Mesenchymal stem cell (in vitro differentiated cells and primary cell): ENCODE results near the gene OSER1.
"Not testable (repeated sequence)": the region's sequence is repeated elsewhere in the genome, so short reads cannot be mapped to it uniquely, and the experiment has no call there.

ENCODE experiments used
- DNase-seq: peaks from one replicate; pipeline ENCODE4 v3.0.0-alpha.2; 2013
- H2AFZ ChIP-seq: one replicate; pipeline ENCODE4 v1.6.1; 2013; ENCODE audit warnings: low read depth, mild to moderate bottlenecking, control low read depth, inconsistent platforms, low read length, moderate library complexity
- H2AK5ac ChIP-seq: 2 replicates; pipeline ENCODE4 v1.6.1; 2013; ENCODE audit warnings: low read length, moderate library complexity, mild to moderate bottlenecking, inconsistent platforms; ENCODE audit not compliant: severe bottlenecking
- H2BK120ac ChIP-seq: one replicate; pipeline ENCODE4 v1.6.1; 2013; ENCODE audit warnings: low read depth, mild to moderate bottlenecking, inconsistent platforms, low read length, moderate library complexity
- H2BK12ac ChIP-seq, 2 experiments: one replicate each; pipeline ENCODE4 v1.6.1; 2013; ENCODE audit warnings: inconsistent platforms in 2 of 2, low read length in 2 of 2, mild to moderate bottlenecking in 2 of 2, moderate library complexity in 2 of 2, control low read depth in 1 of 2
- H2BK15ac ChIP-seq: one replicate; pipeline ENCODE4 v1.6.1; 2013; ENCODE audit warnings: mild to moderate bottlenecking, low read depth, inconsistent platforms; ENCODE audit not compliant: poor library complexity, severe bottlenecking
- H2BK5ac ChIP-seq: 2 replicates; pipeline ENCODE4 v1.6.1; 2013; ENCODE audit warnings: low read depth, mild to moderate bottlenecking, low read length, control low read depth, inconsistent platforms; ENCODE audit not compliant: poor library complexity, severe bottlenecking
- H3K14ac ChIP-seq, 2 experiments: one replicate each; pipeline ENCODE4 v1.6.1; 2013; ENCODE audit warnings: inconsistent platforms in 2 of 2, low read length in 2 of 2, control low read depth in 1 of 2, mild to moderate bottlenecking in 1 of 2, moderate library complexity in 1 of 2
- H3K18ac ChIP-seq, 2 experiments: one replicate each; pipeline ENCODE4 v1.6.1; 2013; ENCODE audit warnings: inconsistent platforms in 2 of 2, low read length in 2 of 2, control low read depth in 1 of 2, low read depth in 1 of 2, mild to moderate bottlenecking in 1 of 2
- H3K23ac ChIP-seq, 2 experiments: one replicate each; pipeline ENCODE4 v1.6.1; 2013; ENCODE audit warnings: inconsistent platforms in 2 of 2, low read length in 2 of 2, mild to moderate bottlenecking in 2 of 2, moderate library complexity in 2 of 2, control low read depth in 1 of 2
- H3K27ac ChIP-seq: 2 replicates; pipeline ENCODE4 v1.5.1; 2013; ENCODE audit warnings: mild to moderate bottlenecking, moderate library complexity, low read length, control low read depth, inconsistent platforms; ENCODE audit not compliant: poor library complexity, severe bottlenecking
- H3K27me3 ChIP-seq, 2 experiments: 2 replicates each; pipeline versions ENCODE4 v1.6.1 to v1.7.0; 2013; ENCODE audit warnings: low read length in 2 of 2, mild to moderate bottlenecking in 2 of 2, moderate library complexity in 2 of 2, control low read depth in 1 of 2, inconsistent platforms in 1 of 2; ENCODE audit not compliant: control insufficient read depth in 1 of 2, insufficient read depth in 1 of 2
- H3K36me3 ChIP-seq, 2 experiments: 2 replicates each; pipeline versions ENCODE4 v1.6.1 to v1.7.0; 2013; ENCODE audit warnings: low read length in 2 of 2, control low read depth in 1 of 2, inconsistent platforms in 1 of 2, low read depth in 1 of 2, mild to moderate bottlenecking in 1 of 2; ENCODE audit not compliant: insufficient read depth in 2 of 2, control insufficient read depth in 1 of 2
- H3K4ac ChIP-seq, 2 experiments: one replicate each; pipeline ENCODE4 v1.6.1; 2013; ENCODE audit warnings: inconsistent platforms in 2 of 2, low read length in 2 of 2, mild to moderate bottlenecking in 2 of 2, moderate library complexity in 2 of 2, control low read depth in 1 of 2, low read depth in 1 of 2
- H3K4me1 ChIP-seq: 2 replicates; pipeline ENCODE4 v1.6.1; 2013; ENCODE audit warnings: low read depth, low read length, control low read depth; ENCODE audit not compliant: control insufficient read depth, insufficient read depth
- H3K4me2 ChIP-seq: 2 replicates; pipeline ENCODE4 v1.6.1; 2013; ENCODE audit warnings: low read length, mild to moderate bottlenecking, inconsistent platforms; ENCODE audit not compliant: poor library complexity, severe bottlenecking
- H3K4me3 ChIP-seq, 2 experiments: 2 replicates each; pipeline versions ENCODE4 v1.5.1 to v1.7.0; 2013; ENCODE audit warnings: low read length in 2 of 2, mild to moderate bottlenecking in 2 of 2, control low read depth in 1 of 2, low read depth in 1 of 2; ENCODE audit not compliant: insufficient read depth in 1 of 2
- H3K79me1 ChIP-seq: replicated peaks from 2 replicates; pipeline ENCODE4 v1.6.1; 2013; ENCODE audit warnings: mild to moderate bottlenecking, control low read depth, low read length, inconsistent platforms; ENCODE audit not compliant: poor library complexity, severe bottlenecking
- H3K9ac ChIP-seq: 2 replicates; pipeline ENCODE4 v1.7.0; 2013; ENCODE audit warnings: mild to moderate bottlenecking, low read length, moderate library complexity
- H3K9me3 ChIP-seq: 2 replicates; pipeline ENCODE4 v1.7.0; 2013; ENCODE audit warnings: mild to moderate bottlenecking, low read length; ENCODE audit not compliant: control insufficient read depth
- H4K8ac ChIP-seq: one replicate; pipeline ENCODE4 v1.6.1; 2013; ENCODE audit warnings: inconsistent platforms, mild to moderate bottlenecking, low read length, moderate library complexity
- H4K91ac ChIP-seq: one replicate; pipeline ENCODE4 v1.6.1; 2013; ENCODE audit warnings: mild to moderate bottlenecking, low read length, inconsistent platforms
- WGBS: methylation state at CpG from one replicate; pipeline ENCODE4 v1.1.7; 2013; ENCODE audit warnings: mixed read lengths; 5-methylcytosine and 5-hydroxymethylcytosine counted together

OSER1 gene

GRCh38 chr20:44196271-44196670 lies 14.3 kb downstream of the OSER1 start:
- Histone ChIP-seq H2AK5ac (no peak overlapping the region), H3K27me3 (no peaks in the 10 kb centered on the region), H3K9me3 (no peaks in the 10 kb centered on the region), H3K4ac (no peak overlapping the region), H3K18ac (no peak overlapping the region), H3K14ac (no peak overlapping the region), H3K4me1 (peaks cover 5% of the 10 kb centered on the region), H2BK15ac (no peak overlapping the region), H3K23ac (no peak overlapping the region), H3K27ac (no peak overlapping the region), H3K4me2 (no peak overlapping the region), H2AFZ (no peak overlapping the region), H2BK5ac (no peak overlapping the region), H3K36me3 (peaks cover 11 to 54% of the 10 kb centered on the region in 2 experiments), H2BK12ac (no peak overlapping the region), H2BK120ac (no peak overlapping the region), H4K91ac (no peak overlapping the region), H4K8ac (no peak overlapping the region), H3K4me3 (no peak overlapping the region), H3K79me1 (peaks cover 16% of the 10 kb centered on the region), H3K9ac (no peak overlapping the region)
- no peak for DNase-seq
- 99% methylated on average over 2 of the region's 3 CpGs for WGBS

- peaks cover 14% of the 10 kb centered on the region for H3K79me1 ChIP-seq
- H4K8ac ChIP-seq = no peak overlapping the region
- no peak overlapping the region for H3K27ac ChIP-seq
- H4K91ac ChIP-seq = no peak overlapping the region
- no peak overlapping the region for H2AFZ ChIP-seq
- no peak for DNase-seq
- H2BK5ac ChIP-seq = no peak overlapping the region
- H2AK5ac ChIP-seq = no peak overlapping the region
- peaks cover 11 to 47% of the 10 kb centered on the region in 2 experiments for H3K36me3 ChIP-seq
- peaks cover 5% of the 10 kb centered on the region for H3K4me1 ChIP-seq
- H3K9me3 ChIP-seq = no peaks in the 10 kb centered on the region
- H3K18ac ChIP-seq = no peak overlapping the region
- H3K23ac ChIP-seq = no peak overlapping the region
- H2BK12ac ChIP-seq = no peak overlapping the region
- H3K4ac ChIP-seq = no peak overlapping the region
- WGBS = no CpG with 5 or more reads among the region's 1 CpG
- H3K27me3 ChIP-seq = no peaks in the 10 kb centered on the region
- no peak overlapping the region for H3K4me2 ChIP-seq
- H3K9ac ChIP-seq = no peak overlapping the region
- no peak overlapping the region for H2BK120ac ChIP-seq
- H3K14ac ChIP-seq = no peak overlapping the region
- H2BK15ac ChIP-seq = no peak overlapping the region
- no peak overlapping the region for H3K4me3 ChIP-seq
Measured at GRCh38 chr20:44195605-44196004, 15.0 kb downstream of the OSER1 start.

GRCh38 chr20:44193801-44194200 lies 16.8 kb downstream of the OSER1 start:
- H2BK12ac ChIP-seq = no peak overlapping the region
- no peak overlapping the region for H3K4me3 ChIP-seq
- no peak overlapping the region for H3K23ac ChIP-seq
- peaks cover under 1% of the 10 kb centered on the region for H3K4me1 ChIP-seq
- H2AK5ac ChIP-seq = no peak overlapping the region
- H3K9ac ChIP-seq = no peak overlapping the region
- H4K91ac ChIP-seq = no peak overlapping the region
- H3K4me2 ChIP-seq = no peak overlapping the region
- H3K27ac ChIP-seq = no peak overlapping the region
- H2BK120ac ChIP-seq = no peak overlapping the region
- no peak overlapping the region for H2BK5ac ChIP-seq
- no peak for DNase-seq
- H4K8ac ChIP-seq = no peak overlapping the region
- H2AFZ ChIP-seq = no peak overlapping the region
- no peak overlapping the region for H3K18ac ChIP-seq
- H3K4ac ChIP-seq = no peak overlapping the region
- H3K27me3 ChIP-seq = no peaks in the 10 kb centered on the region
- H3K14ac ChIP-seq = no peak overlapping the region
- peaks cover 11% of the 10 kb centered on the region for H3K79me1 ChIP-seq
- no peaks in the 10 kb centered on the region for H3K9me3 ChIP-seq
- WGBS = no CpG with 5 or more reads among the region's 2 CpGs
- peaks cover 6 to 29% of the 10 kb centered on the region in 2 experiments for H3K36me3 ChIP-seq
- H2BK15ac ChIP-seq = no peak overlapping the region

- 100% methylated on average over 3 of the region's 5 CpGs for WGBS
- not testable (repeated sequence) for H2BK15ac ChIP-seq, H3K18ac ChIP-seq, H4K91ac ChIP-seq, H2AK5ac ChIP-seq, H3K23ac ChIP-seq, H3K27me3 ChIP-seq, H3K9me3 ChIP-seq, DNase-seq, H3K27ac ChIP-seq, H2AFZ ChIP-seq, H3K4me2 ChIP-seq, H3K79me1 ChIP-seq, H3K9ac ChIP-seq, H3K14ac ChIP-seq, H4K8ac ChIP-seq, H3K4ac ChIP-seq, H2BK120ac ChIP-seq, H2BK12ac ChIP-seq, H3K4me3 ChIP-seq, H2BK5ac ChIP-seq
- peaks cover 0 to 12% of the 10 kb centered on the region in 2 experiments for H3K36me3 ChIP-seq
- H3K4me1 ChIP-seq = peaks cover 14% of the 10 kb centered on the region
Measured at GRCh38 chr20:44191640-44192039, 18.9 kb downstream of the OSER1 start.
